GM12878 (cell line): ENCODE measurements around the gene DNASE1L3. TPM values are rescaled to one million over a fixed set of nuclear protein-coding genes. Genes with fewer than 3 reads are reported as not detected.
A peak's percentile ranks its signal among the peaks of the same experiment; 100 is the strongest.

Source experiments
- ATAC-seq: fragments of 200-7000 bp; cut with Tn5 transposase; 3 replicates; pipeline ENCODE4 v1.9.1; 2020; ENCODE audit warnings: mild to moderate bottlenecking, moderate library complexity
- BruUV-seq: library from RNA; stranded (reverse); fragments of 400-500 nt; replicated peaks from 2 replicates; lab custom pipeline; 2021; lab: Mats Ljungman, UMichigan
- CTCF ChIA-PET: fragments of 300-600 bp; sonication (Branson Sonifier 250); formaldehyde crosslinking; extraction: SDS; loops from one replicate; lab custom pipeline; 2021; ENCODE audit warnings: inconsistent platforms; lab: Yijun Ruan, JAX
- POLR2A ChIA-PET: fragments of 350-600 bp; formaldehyde crosslinking; extraction: SDS; loops from one replicate; lab custom pipeline; 2021; ENCODE audit warnings: inconsistent platforms; lab: Charles Lee
- RAD21 ChIA-PET: fragments of 300-600 bp; sonication (Branson Sonifier 250); formaldehyde crosslinking; loops from one replicate; lab custom pipeline; 2023; ENCODE audit warnings: antibody characterized with exemption; ENCODE audit not compliant: unreplicated experiment; lab: Charles Lee
- SMC1A ChIA-PET: fragments of 300-600 bp; sonication (Branson Sonifier 250); formaldehyde crosslinking; loops from one replicate; lab custom pipeline; 2023; ENCODE audit not compliant: unreplicated experiment, uncharacterized antibody; lab: Charles Lee
- DNase-seq: peaks from one replicate; pipeline ENCODE4 v3.0.0-alpha.2; 2011; ENCODE audit warnings: low read depth, low spot score
- FAIRE-seq: peaks from 3 replicates; lab custom pipeline; 2011; peaks lifted over from hg19 to GRCh38; lab: Jason Lieb, UNC
- H2AFZ ChIP-seq: 2 replicates; pipeline ENCODE4 v1.6.0; 2011; ENCODE audit warnings: low read depth, low read length, control low read depth; ENCODE audit not compliant: control insufficient read depth
- H3K27ac ChIP-seq: 2 replicates; pipeline ENCODE4 v1.5.1; 2011; ENCODE audit warnings: control low read depth; ENCODE audit not compliant: control insufficient read depth, insufficient read depth
- H3K27me3 ChIP-seq, 2 experiments: replicated peaks in 1 of 2; 2 replicates each; pipeline versions ENCODE4 v1.6.0 to v1.6.1; 2011; ENCODE audit warnings: low read length in 1 of 2; ENCODE audit not compliant: control insufficient read depth in 2 of 2, insufficient read depth in 2 of 2
- H3K36me3 ChIP-seq, 2 experiments: 2 replicates each; pipeline ENCODE4 v1.5.1; 2011; ENCODE audit warnings: low read length in 1 of 2; ENCODE audit not compliant: control insufficient read depth in 2 of 2, insufficient read depth in 2 of 2
- H3K4me1 ChIP-seq: 2 replicates; pipeline ENCODE4 v1.6.1; 2011; ENCODE audit warnings: mild to moderate bottlenecking, low read length, moderate library complexity, mixed read lengths; ENCODE audit not compliant: control insufficient read depth, insufficient read depth
- H3K4me2 ChIP-seq: 2 replicates; pipeline ENCODE4 v1.6.0; 2011; ENCODE audit warnings: control low read depth; ENCODE audit not compliant: control insufficient read depth, insufficient read depth
- H3K4me3 ChIP-seq: fragments of 200-600 bp; sonication (generic); 2 replicates; pipeline ENCODE4 v1.5.1; 2016
- H3K79me2 ChIP-seq: 2 replicates; pipeline ENCODE4 v1.6.0; 2011; ENCODE audit warnings: low read length; ENCODE audit not compliant: control insufficient read depth, insufficient read depth
- H3K9ac ChIP-seq: 2 replicates; pipeline ENCODE4 v1.8.0; 2011; ENCODE audit warnings: low read length, control low read depth, mixed read lengths; ENCODE audit not compliant: control insufficient read depth, insufficient read depth
- H3K9me3 ChIP-seq: replicated peaks from 3 replicates; pipeline ENCODE4 v1.5.1; 2011; ENCODE audit warnings: mild to moderate bottlenecking, low read length; ENCODE audit not compliant: control insufficient read depth, insufficient read depth
- H4K20me1 ChIP-seq: 2 replicates; pipeline ENCODE4 v1.6.0; 2011; ENCODE audit not compliant: control insufficient read depth, insufficient read depth
- BRCA1 ChIP-seq: IDR thresholded peaks from 2 replicates; pipeline ENCODE4 v1.6.1; 2011; ENCODE audit warnings: low read depth, low read length, improper control_type of control experiment
- CEBPZ ChIP-seq: fragments of 150-350 bp; IDR thresholded peaks from 2 replicates; pipeline ENCODE4 v1.6.1; 2016; ENCODE audit warnings: low read depth, low read length
- CREB1 ChIP-seq: IDR thresholded peaks from 2 replicates; pipeline ENCODE4 v1.6.1; 2012; ENCODE audit warnings: low read depth, mild to moderate bottlenecking, inconsistent platforms
- CREM ChIP-seq: IDR thresholded peaks from 2 replicates; pipeline ENCODE4 v1.6.1; 2014; ENCODE audit warnings: antibody characterized with exemption, low read depth
- ESRRA ChIP-seq: IDR thresholded peaks from 2 replicates; pipeline ENCODE4 v1.6.1; 2012; ENCODE audit warnings: mild to moderate bottlenecking, low read length, improper control_type of control experiment
- FOXK2 ChIP-seq: fragments of 450-650 bp; IDR thresholded peaks from 2 replicates; pipeline ENCODE4 v1.6.1; 2017; ENCODE audit warnings: mild to moderate bottlenecking, moderate library complexity
- GATAD2B ChIP-seq: fragments of 450-650 bp; conservative IDR thresholded peaks from 2 replicates; pipeline ENCODE4 v1.6.1; 2017; ENCODE audit warnings: low read depth, mild to moderate bottlenecking, moderate library complexity
- HDAC6 ChIP-seq: fragments of 200-600 bp; sonication (generic); IDR thresholded peaks from one replicate; pipeline ENCODE4 v1.8.0; 2017; ENCODE audit warnings: antibody characterized with exemption; ENCODE audit not compliant: unreplicated experiment
- IKZF2 ChIP-seq, 2 experiments: fragments of 450-650 bp; IDR thresholded peaks; 2 replicates each; pipeline ENCODE4 v1.6.1; 2017; ENCODE audit warnings: mild to moderate bottlenecking in 2 of 2, moderate library complexity in 2 of 2
- MXI1 ChIP-seq: fragments of 150-350 bp; IDR thresholded peaks from 2 replicates; pipeline ENCODE4 v1.6.1; 2011; ENCODE audit warnings: low read depth, mild to moderate bottlenecking, inconsistent platforms, low read length, improper control_type of control experiment
- POLR2A ChIP-seq: IDR thresholded peaks from 2 replicates; pipeline ENCODE4 v1.6.1; 2011; ENCODE audit warnings: low read depth, mild to moderate bottlenecking, low read length
- RUNX3 ChIP-seq: IDR thresholded peaks from 2 replicates; pipeline ENCODE4 v1.6.1; 2012; ENCODE audit warnings: low read length, inconsistent platforms
- YY1 ChIP-seq: IDR thresholded peaks from 2 replicates; pipeline ENCODE4 v1.6.1; 2011; ENCODE audit warnings: low read depth, mild to moderate bottlenecking, low read length
- WGBS: methylation state at CpG from one replicate; pipeline ENCODE4 v1.1.6; 2016; ENCODE audit warnings: low lambda C conversion rate; ENCODE audit not compliant: insufficient replicate concordance, insufficient coverage; ENCODE audit errors: missing lambda C conversion rate; 5-methylcytosine and 5-hydroxymethylcytosine counted together
- in situ Hi-C: fragments of 300-500 bp; cut with MboI; formaldehyde crosslinking; loops from 9 replicates; pipeline ENCODE4 v1.14.3; 2018; ENCODE audit warnings: mixed read lengths
- intact Hi-C: fragments of 100-400 bp; cut with micrococcal nuclease; formaldehyde crosslinking; loops from one replicate; pipeline ENCODE4 v1.14.2; 2022; ENCODE audit not compliant: unreplicated experiment
- polyA plus RNA-seq, 11 experiments: library from polyadenylated mRNA; depleted of rRNA in 4 of 11; unstranded in 6 of 11; stranded (reverse) in 5 of 11; fragments of >200 nt; fragmentation: Nextera tagmentation in 4 of 11; fragmentation: Illumina TruSeq in 1 of 11; extraction: Ambion mirVana in 4 of 11; extraction: Trizol in 1 of 11; gene quantifications; 1 replicate in 1 of 11; 2 replicates in 10 of 11; pipeline versions ENCODE4 v1.2.1 to v1.2.3, GENCODE V29; 2011 to 2016; ENCODE audit warnings: inconsistent platforms in 2 of 11, missing spikeins in 2 of 11, low read depth in 1 of 11
- total RNA-seq, 4 experiments: library from RNA; depleted of rRNA in 3 of 4; stranded (reverse); fragments of >200 nt in 3 of 4; fragmentation: Illumina TruSeq in 1 of 4; extraction: Trizol in 1 of 4; gene quantifications; 2 replicates each; pipeline versions ENCODE4 v1.2.1 to v1.2.3, GENCODE V29; 2013 to 2021
- TF ChIP-seq, protein P1 (sequence below): IDR thresholded peaks from 2 replicates; pipeline ENCODE4 v1.6.1; 2011; ENCODE audit warnings: mild to moderate bottlenecking, low read depth, low read length, moderate library complexity; ENCODE audit not compliant: insufficient replicate concordance

DNASE1L3 gene
- total and polyA plus RNA-seq, 10 of the 15 experiments (the other 5 are each of a cell fraction or from before 2014, with no cell fraction given) = 3.2 to 72.1 (median 6.3) TPM

DNA sequence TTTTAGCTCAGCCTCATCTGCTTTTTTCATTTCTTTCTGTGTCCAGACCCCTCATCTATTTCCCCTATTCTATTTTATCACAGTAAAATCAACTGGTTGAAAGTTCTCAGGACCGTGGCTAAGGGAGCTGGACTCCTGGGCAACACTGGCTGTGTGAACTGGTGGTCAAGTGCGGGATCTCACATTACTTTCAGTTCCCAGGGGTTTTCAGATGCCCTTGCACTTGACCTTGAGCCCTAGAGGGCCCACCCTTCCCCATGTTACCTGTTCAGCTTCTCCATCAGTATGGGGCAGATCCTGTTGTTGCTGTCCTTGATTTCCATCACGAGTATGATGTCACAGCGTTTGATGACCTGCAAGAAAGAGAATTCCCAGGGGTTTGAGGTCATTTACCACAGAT lies 2.8 kb downstream of the DNASE1L3 start (continued):
- TF ChIP-seq GATAD2B (peak; percentile 86), BRCA1 (no peak), RUNX3 (0 out of 2 replicates have a peak, but pooled peaks have one; percentile 26), ESRRA (peak; percentile 96)

DNA sequence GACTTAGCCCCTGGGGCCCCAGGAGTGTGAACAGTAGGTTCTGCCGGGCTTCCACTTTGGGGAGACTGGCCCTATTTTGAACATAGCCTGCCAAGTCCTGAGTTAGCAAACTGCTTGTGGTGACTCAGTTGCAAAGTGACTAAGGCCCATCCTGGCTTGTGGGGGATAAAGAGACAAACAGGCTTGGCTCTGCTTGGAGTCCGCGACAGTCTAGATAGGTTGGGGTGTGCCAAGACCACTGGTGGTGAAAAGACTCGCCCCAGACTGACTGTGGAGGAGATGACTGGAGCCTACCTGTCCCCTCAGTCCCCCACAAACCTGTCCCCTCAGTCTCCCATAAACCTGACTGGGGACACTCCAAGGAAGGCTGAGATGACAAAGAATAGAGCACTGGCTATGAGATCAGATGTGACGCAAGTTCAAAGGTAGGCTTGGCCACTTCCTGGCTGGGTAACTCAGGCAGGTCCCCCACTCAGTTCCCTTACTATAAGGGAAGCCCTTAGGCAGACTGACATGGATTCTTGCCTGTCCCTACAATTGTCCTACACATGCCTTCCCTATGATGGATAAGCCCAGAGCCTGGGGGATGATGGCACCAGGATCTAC lies 4.3 kb downstream of the DNASE1L3 start:
- ChIA-PET RAD21 (interaction anchor here (0.9 to 8.1 kb wide), 5 partner anchors 7 to 93 kb away, joined by 3 to 285 read pairs (median 16); partner anchors contain the start of gene DNASE1L3), CTCF (interaction anchor here (0.6 to 25.2 kb wide), 4 partner anchors 8 to 838 kb away, joined by 3 to 655 read pairs (median 8); partner anchors contain the start of genes DNASE1L3, HTD2 and RPP14), SMC1A (interaction anchor here (1.2 to 14.2 kb wide), 6 partner anchors 6 to 26 kb away, joined by 3 to 510 read pairs (median 10); partner anchors contain the start of gene DNASE1L3), POLR2A (interaction anchor here (2.9 to 17.1 kb wide), 3 partner anchors 6 to 28 kb away, joined by 13 to 491 read pairs (median 491); partner anchors contain the start of gene DNASE1L3)
- H3K27ac ChIP-seq = peak overlapping the region; percentile 6; the same call in 1 of the 2 replicates
- H3K4me3 ChIP-seq = no peak overlapping the region
- H3K79me2 ChIP-seq = no peaks in the 10 kb centered on the region
- no peak overlapping the region for H3K4me2 ChIP-seq
- H3K27me3 ChIP-seq = no peaks in the 10 kb centered on the region
- BruUV-seq = no TSS peak
- H3K36me3 ChIP-seq = peaks cover 0 to 1% of the 10 kb centered on the region in 2 experiments; a peak in 1 of 4 replicates
- intact Hi-C loops (no loop called here), in situ Hi-C loops (loop anchor here (25.0 kb wide), 1 partner anchor 1181 kb away; no protein-coding TSS in a partner anchor)
- no peaks in the 10 kb centered on the region for H4K20me1 ChIP-seq
- peaks cover 1% of the 10 kb centered on the region; the same call in 2 of the 3 replicates for H3K9me3 ChIP-seq
- peak; percentile 58 for ATAC-seq
- H3K9ac ChIP-seq = no peak overlapping the region
- H3K4me1 ChIP-seq = peaks cover 23% of the 10 kb centered on the region
- H2AFZ ChIP-seq = peak overlapping the region; percentile 19; the same call in 1 of the 2 replicates
- 63% methylated on average over 5 of the region's 5 CpGs for WGBS
- no peak for DNase-seq
- no peak for FAIRE-seq
- TF ChIP-seq CREB1 (peak; percentile 78), HDAC6 (no peak), FOXK2 (no peak), YY1 (no peak), MXI1 (no peak), CREM (peak; percentile 53; the same call in 1 of the 2 replicates), CEBPZ (no peak), POLR2A (no peak), IKZF2 (IDR thresholded peaks at IDR 0.05) (peak in 1 of 2 experiments; percentile 38; a peak in 1 of 4 replicates)
- TF ChIP-seq, protein P1, sequence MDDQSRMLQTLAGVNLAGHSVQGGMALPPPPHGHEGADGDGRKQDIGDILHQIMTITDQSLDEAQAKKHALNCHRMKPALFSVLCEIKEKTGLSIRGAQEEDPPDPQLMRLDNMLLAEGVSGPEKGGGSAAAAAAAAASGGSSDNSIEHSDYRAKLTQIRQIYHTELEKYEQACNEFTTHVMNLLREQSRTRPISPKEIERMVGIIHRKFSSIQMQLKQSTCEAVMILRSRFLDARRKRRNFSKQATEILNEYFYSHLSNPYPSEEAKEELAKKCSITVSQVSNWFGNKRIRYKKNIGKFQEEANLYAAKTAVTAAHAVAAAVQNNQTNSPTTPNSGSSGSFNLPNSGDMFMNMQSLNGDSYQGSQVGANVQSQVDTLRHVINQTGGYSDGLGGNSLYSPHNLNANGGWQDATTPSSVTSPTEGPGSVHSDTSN = no peak
